ENCODE data around the gene NTMT2.
"Not testable (repeated sequence)": the region's sequence is repeated elsewhere in the genome, so short reads cannot be mapped to it uniquely, and the experiment has no call there.

Gene NTMT2

DNA sequence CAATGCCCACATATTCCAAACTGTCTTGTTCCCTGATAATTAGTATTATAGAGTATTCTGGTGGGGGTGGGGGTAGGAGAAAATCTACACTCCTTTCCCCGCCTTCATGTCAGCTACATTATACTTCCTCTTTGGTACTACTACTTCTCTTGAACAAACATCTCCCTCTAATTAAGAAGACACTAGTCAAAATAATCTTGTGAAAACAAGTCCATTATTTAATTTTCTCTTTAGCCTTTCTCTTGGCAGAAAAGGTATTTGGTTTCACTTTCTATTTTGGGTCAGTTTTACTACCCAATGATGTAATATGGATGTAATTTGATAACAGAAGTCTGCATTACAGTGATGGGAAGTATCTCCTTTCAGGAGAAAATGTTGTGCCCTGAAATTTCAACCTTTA, 22.5 kb downstream of the NTMT2 start (continued):
- TF ChIP-seq, protein P1, sequence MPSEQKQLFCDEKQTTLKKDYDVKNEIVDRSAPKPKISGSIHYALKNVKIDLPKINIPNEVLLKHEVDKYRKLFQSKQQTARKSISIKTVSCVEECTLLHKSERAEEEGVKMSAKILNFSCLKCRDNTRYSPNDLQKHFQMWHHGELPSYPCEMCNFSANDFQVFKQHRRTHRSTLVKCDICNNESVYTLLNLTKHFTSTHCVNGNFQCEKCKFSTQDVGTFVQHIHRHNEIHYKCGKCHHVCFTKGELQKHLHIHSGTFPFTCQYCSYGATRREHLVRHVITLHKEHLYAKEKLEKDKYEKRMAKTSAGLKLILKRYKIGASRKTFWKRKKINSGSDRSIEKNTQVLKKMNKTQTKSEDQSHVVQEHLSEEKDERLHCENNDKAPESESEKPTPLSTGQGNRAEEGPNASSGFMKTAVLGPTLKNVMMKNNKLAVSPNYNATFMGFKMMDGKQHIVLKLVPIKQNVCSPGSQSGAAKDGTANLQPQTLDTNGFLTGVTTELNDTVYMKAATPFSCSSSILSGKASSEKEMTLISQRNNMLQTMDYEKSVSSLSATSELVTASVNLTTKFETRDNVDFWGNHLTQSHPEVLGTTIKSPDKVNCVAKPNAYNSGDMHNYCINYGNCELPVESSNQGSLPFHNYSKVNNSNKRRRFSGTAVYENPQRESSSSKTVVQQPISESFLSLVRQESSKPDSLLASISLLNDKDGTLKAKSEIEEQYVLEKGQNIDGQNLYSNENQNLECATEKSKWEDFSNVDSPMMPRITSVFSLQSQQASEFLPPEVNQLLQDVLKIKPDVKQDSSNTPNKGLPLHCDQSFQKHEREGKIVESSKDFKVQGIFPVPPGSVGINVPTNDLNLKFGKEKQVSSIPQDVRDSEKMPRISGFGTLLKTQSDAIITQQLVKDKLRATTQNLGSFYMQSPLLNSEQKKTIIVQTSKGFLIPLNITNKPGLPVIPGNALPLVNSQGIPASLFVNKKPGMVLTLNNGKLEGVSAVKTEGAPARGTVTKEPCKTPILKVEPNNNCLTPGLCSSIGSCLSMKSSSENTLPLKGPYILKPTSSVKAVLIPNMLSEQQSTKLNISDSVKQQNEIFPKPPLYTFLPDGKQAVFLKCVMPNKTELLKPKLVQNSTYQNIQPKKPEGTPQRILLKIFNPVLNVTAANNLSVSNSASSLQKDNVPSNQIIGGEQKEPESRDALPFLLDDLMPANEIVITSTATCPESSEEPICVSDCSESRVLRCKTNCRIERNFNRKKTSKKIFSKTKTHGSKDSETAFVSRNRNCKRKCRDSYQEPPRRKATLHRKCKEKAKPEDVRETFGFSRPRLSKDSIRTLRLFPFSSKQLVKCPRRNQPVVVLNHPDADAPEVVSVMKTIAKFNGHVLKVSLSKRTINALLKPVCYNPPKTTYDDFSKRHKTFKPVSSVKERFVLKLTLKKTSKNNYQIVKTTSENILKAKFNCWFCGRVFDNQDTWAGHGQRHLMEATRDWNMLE (tag by site-specific recombination; conservative IDR thresholded peaks at IDR 0.05; ENCODE audit: low read depth): 0 out of 2 replicates have a peak, but pooled peaks have one; percentile 28
- no peak for TF ChIP-seq ZNF248 (tag by site-specific recombination; IDR thresholded peaks at IDR 0.05)
- no peak for TF ChIP-seq OVOL3 (tag by site-specific recombination; IDR thresholded peaks at IDR 0.05)
- TF ChIP-seq, protein P2, sequence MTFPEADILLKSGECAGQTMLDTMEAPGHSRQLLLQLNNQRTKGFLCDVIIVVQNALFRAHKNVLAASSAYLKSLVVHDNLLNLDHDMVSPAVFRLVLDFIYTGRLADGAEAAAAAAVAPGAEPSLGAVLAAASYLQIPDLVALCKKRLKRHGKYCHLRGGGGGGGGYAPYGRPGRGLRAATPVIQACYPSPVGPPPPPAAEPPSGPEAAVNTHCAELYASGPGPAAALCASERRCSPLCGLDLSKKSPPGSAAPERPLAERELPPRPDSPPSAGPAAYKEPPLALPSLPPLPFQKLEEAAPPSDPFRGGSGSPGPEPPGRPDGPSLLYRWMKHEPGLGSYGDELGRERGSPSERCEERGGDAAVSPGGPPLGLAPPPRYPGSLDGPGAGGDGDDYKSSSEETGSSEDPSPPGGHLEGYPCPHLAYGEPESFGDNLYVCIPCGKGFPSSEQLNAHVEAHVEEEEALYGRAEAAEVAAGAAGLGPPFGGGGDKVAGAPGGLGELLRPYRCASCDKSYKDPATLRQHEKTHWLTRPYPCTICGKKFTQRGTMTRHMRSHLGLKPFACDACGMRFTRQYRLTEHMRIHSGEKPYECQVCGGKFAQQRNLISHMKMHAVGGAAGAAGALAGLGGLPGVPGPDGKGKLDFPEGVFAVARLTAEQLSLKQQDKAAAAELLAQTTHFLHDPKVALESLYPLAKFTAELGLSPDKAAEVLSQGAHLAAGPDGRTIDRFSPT (tag by site-specific recombination; IDR thresholded peaks at IDR 0.05): no peak
- peak; percentile 87 for TF ChIP-seq ZNF843 (tag by site-specific recombination; IDR thresholded peaks at IDR 0.05)
- no peak for TF ChIP-seq ZNF354C (tag by site-specific recombination; IDR thresholded peaks at IDR 0.05; ENCODE audit: borderline replicate concordance, low read depth)
- TF ChIP-seq, protein P3, sequence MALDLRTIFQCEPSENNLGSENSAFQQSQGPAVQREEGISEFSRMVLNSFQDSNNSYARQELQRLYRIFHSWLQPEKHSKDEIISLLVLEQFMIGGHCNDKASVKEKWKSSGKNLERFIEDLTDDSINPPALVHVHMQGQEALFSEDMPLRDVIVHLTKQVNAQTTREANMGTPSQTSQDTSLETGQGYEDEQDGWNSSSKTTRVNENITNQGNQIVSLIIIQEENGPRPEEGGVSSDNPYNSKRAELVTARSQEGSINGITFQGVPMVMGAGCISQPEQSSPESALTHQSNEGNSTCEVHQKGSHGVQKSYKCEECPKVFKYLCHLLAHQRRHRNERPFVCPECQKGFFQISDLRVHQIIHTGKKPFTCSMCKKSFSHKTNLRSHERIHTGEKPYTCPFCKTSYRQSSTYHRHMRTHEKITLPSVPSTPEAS (tag by site-specific recombination; IDR thresholded peaks at IDR 0.05): no peak
- TF ChIP-seq OSR2 (tag by site-specific recombination; IDR thresholded peaks at IDR 0.05): peak; percentile 88
- TF ChIP-seq ZNF549 (tag by site-specific recombination; IDR thresholded peaks at IDR 0.05): no peak
- TF ChIP-seq, protein P4, sequence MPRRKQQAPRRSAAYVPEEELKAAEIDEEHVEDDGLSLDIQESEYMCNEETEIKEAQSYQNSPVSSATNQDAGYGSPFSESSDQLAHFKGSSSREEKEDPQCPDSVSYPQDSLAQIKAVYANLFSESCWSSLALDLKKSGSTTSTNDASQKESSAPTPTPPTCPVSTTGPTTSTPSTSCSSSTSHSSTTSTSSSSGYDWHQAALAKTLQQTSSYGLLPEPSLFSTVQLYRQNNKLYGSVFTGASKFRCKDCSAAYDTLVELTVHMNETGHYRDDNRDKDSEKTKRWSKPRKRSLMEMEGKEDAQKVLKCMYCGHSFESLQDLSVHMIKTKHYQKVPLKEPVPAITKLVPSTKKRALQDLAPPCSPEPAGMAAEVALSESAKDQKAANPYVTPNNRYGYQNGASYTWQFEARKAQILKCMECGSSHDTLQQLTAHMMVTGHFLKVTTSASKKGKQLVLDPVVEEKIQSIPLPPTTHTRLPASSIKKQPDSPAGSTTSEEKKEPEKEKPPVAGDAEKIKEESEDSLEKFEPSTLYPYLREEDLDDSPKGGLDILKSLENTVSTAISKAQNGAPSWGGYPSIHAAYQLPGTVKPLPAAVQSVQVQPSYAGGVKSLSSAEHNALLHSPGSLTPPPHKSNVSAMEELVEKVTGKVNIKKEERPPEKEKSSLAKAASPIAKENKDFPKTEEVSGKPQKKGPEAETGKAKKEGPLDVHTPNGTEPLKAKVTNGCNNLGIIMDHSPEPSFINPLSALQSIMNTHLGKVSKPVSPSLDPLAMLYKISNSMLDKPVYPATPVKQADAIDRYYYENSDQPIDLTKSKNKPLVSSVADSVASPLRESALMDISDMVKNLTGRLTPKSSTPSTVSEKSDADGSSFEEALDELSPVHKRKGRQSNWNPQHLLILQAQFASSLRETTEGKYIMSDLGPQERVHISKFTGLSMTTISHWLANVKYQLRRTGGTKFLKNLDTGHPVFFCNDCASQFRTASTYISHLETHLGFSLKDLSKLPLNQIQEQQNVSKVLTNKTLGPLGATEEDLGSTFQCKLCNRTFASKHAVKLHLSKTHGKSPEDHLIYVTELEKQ (tag by site-specific recombination; IDR thresholded peaks at IDR 0.05; ENCODE audit: borderline replicate concordance): peak; percentile 62; the same call in 1 of the 2 replicates

DNA sequence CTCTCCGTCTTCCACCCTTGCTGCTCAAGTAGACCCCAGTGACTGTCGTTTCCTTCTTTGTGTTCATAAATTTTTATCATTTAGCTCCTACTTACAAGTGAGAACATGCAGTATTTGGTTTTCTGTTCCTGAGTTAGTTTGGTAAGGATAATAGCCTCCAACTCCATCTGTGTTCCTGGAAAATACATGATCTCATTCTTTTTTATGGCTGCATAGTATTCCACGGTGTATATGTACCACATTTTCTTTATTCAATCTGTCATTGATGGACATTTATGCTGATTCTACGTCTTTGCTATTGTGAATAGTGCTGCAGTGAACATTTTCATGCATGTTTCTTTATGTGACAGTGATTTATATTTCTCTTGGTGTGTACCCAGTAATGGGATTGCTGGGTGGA, 24.8 kb downstream of the NTMT2 start:
- H3K36me3 ChIP-seq (ENCODE audit: control insufficient read depth in 2 of 2, insufficient read depth in 1 of 2, low read length in 2 of 2); CTCF ChIA-PET; H3K27ac ChIP-seq (ENCODE audit: extremely low read depth, low read depth, low read length); H3K4me3 ChIP-seq (ENCODE audit: low read depth, low read length); H3K4me1 ChIP-seq (ENCODE audit: control insufficient read depth, insufficient read depth, low read length); H3K9me3 ChIP-seq (ENCODE audit: control insufficient read depth, insufficient read depth, low read depth, low read length); POLR2A ChIA-PET: not testable (repeated sequence)
- TF ChIP-seq, protein P5, sequence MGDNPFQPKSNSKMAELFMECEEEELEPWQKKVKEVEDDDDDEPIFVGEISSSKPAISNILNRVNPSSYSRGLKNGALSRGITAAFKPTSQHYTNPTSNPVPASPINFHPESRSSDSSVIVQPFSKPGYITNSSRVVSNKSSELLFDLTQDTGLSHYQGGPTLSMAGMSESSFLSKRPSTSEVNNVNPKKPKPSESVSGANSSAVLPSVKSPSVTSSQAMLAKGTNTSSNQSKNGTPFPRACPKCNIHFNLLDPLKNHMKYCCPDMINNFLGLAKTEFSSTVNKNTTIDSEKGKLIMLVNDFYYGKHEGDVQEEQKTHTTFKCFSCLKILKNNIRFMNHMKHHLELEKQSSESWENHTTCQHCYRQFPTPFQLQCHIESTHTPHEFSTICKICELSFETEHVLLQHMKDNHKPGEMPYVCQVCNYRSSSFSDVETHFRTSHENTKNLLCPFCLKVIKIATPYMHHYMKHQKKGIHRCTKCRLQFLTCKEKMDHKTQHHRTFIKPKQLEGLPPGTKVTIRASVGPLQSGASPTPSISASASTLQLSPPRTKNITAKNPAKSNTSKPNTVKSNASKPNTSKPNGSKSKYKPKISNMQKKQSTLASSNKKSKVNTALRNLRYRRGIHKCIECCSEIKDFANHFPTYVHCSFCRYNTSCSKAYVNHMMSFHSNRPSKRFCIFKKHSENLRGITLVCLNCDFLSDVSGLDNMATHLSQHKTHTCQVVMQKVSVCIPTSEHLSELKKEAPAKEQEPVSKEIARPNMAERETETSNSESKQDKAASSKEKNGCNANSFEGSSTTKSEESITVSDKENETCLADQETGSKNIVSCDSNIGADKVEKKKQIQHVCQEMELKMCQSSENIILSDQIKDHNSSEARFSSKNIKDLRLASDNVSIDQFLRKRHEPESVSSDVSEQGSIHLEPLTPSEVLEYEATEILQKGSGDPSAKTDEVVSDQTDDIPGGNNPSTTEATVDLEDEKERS (tag by site-specific recombination; IDR thresholded peaks at IDR 0.05): 0 out of 2 replicates have a peak, but pooled peaks have one; percentile 18
- peak; percentile 90 for TF ChIP-seq ZNF146 (tag by site-specific recombination; IDR thresholded peaks at IDR 0.05)
